Hepatocyte (in vitro differentiated cells): ENCODE data around the gene C4orf50. TPM values are rescaled to one million over a fixed set of nuclear protein-coding genes. Genes with fewer than 3 reads are reported as not detected.
A peak's percentile ranks its signal among the peaks of the same experiment; 100 is the strongest.
"Not testable (repeated sequence)": the region's sequence is repeated elsewhere in the genome, so short reads cannot be mapped to it uniquely, and the experiment has no call there.

Experiments used
- DNase-seq: peaks from one replicate; pipeline ENCODE4 v3.0.0-alpha.2; 2016; ENCODE audit warnings: low spot score
- H2AFZ ChIP-seq: fragments of 200-600 bp; sonication (generic); 2 replicates; pipeline ENCODE4 v1.6.0; 2016; ENCODE audit warnings: antibody characterized with exemption, mild to moderate bottlenecking
- H3K27ac ChIP-seq: fragments of 200-600 bp; sonication (generic); 2 replicates; pipeline ENCODE4 v1.5.1; 2016; ENCODE audit warnings: mild to moderate bottlenecking
- H3K27me3 ChIP-seq: fragments of 200-600 bp; sonication (generic); 2 replicates; pipeline ENCODE4 v1.6.1; 2016
- H3K36me3 ChIP-seq: fragments of 200-600 bp; sonication (generic); replicated peaks from 2 replicates; pipeline ENCODE4 v1.5.1; 2016; ENCODE audit warnings: low read depth; ENCODE audit not compliant: insufficient read depth
- H3K4me1 ChIP-seq: fragments of 200-600 bp; sonication (generic); 2 replicates; pipeline ENCODE4 v1.5.1; 2016; ENCODE audit warnings: mild to moderate bottlenecking, moderate library complexity; ENCODE audit not compliant: insufficient read depth
- H3K4me2 ChIP-seq: fragments of 200-600 bp; sonication (generic); 2 replicates; pipeline ENCODE4 v1.6.0; 2016
- H3K4me3 ChIP-seq: fragments of 200-600 bp; sonication (generic); 2 replicates; pipeline ENCODE4 v1.5.1; 2016; ENCODE audit warnings: mild to moderate bottlenecking
- H3K79me2 ChIP-seq: fragments of 200-600 bp; sonication (generic); 2 replicates; pipeline ENCODE4 v1.6.0; 2017; ENCODE audit warnings: mild to moderate bottlenecking
- H3K9me2 ChIP-seq: fragments of 200-600 bp; sonication (generic); replicated peaks from 2 replicates; pipeline ENCODE4 v1.6.0; 2017; ENCODE audit warnings: mild to moderate bottlenecking; ENCODE audit not compliant: insufficient read depth
- H3K9me3 ChIP-seq: fragments of 200-600 bp; sonication (generic); 2 replicates; pipeline ENCODE4 v1.5.1; 2016; ENCODE audit warnings: low read depth, mild to moderate bottlenecking
- H4K20me1 ChIP-seq: fragments of 200-600 bp; sonication (generic); 2 replicates; pipeline ENCODE4 v1.6.0; 2016; ENCODE audit warnings: mild to moderate bottlenecking; ENCODE audit not compliant: insufficient read depth, poor library complexity, severe bottlenecking
- EZH2 ChIP-seq: fragments of 200-600 bp; sonication (generic); IDR thresholded peaks from 2 replicates; pipeline ENCODE4 v1.6.1; 2016; ENCODE audit warnings: antibody characterized with exemption, mild to moderate bottlenecking, borderline replicate concordance
- EZH2phosphoT487 ChIP-seq: fragments of 200-600 bp; sonication (generic); IDR thresholded peaks from one replicate; pipeline ENCODE4 v1.6.1; 2018; ENCODE audit warnings: antibody characterized with exemption, mild to moderate bottlenecking, low read depth, moderate library complexity; ENCODE audit not compliant: unreplicated experiment, severe bottlenecking
- WGBS: methylation state at CpG from one replicate; pipeline ENCODE4 v1.1.6; 2016; ENCODE audit warnings: low lambda C conversion rate; ENCODE audit errors: missing lambda C conversion rate; 5-methylcytosine and 5-hydroxymethylcytosine counted together
- polyA plus RNA-seq: library from polyadenylated mRNA; unstranded; fragments of >200 nt; fragmentation: Nextera tagmentation; extraction: Ambion mirVana; gene quantifications from 2 replicates; pipeline ENCODE4 v1.2.1, GENCODE V29; 2016
- total RNA-seq: library from RNA; depleted of rRNA; stranded (reverse); fragments of >200 nt; gene quantifications from 2 replicates; pipeline ENCODE4 v1.2.3, GENCODE V29; 2014
- TF ChIP-seq, protein P1 (sequence below): fragments of 200-600 bp; sonication (generic); IDR thresholded peaks from 2 replicates; pipeline ENCODE4 v1.5.1; 2016; ENCODE audit warnings: antibody characterized with exemption, mild to moderate bottlenecking; ENCODE audit not compliant: poor library complexity

The C4orf50 gene
- total and polyA plus RNA-seq, 2 experiments from 2014 or later, result not detected

DNA sequence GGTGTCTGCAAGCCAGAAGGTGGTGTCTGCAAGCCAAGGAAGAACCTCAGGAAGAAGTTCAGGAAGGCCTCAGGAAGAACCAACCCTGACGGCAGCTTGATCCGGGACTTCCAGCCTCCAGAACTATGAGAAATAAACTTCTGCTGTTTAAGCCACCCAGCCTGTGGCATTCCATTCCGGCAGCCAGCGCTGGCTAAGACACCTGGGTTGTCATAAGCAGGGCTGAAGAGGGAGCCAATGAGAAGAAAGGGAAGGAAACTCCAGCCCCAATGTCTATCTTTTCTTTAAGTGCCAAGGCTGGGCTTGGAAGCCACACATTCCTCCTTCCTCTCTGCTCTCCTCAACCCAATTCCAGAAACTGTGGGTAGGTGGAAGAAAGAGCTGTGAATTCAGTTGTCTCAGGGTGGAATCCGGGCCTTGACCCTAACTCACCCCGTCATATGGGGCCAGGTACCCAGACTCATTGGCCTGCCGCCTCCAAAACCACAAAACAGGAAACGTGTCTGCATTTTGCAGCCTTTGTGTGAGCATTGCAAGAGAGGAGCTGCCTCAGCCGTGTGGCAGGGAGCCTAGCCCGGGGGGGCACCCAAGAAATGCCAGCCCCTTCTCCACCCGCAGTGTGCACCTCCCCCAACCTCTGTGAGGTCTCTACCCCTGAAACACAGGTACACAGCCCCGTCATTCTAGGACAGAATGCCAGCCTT, 152.2 kb downstream of the C4orf50 start:
- Histone ChIP-seq H3K79me2 (no peaks in the 10 kb centered on the region), H2AFZ (no peak overlapping the region), H3K9me3 (no peaks in the 10 kb centered on the region), H3K4me2 (no peak overlapping the region), H4K20me1 (no peaks in the 10 kb centered on the region), H3K27me3 (no peaks in the 10 kb centered on the region), H3K9me2 (no peaks in the 10 kb centered on the region), H3K4me1 (no peaks in the 10 kb centered on the region), H3K36me3 (no peaks in the 10 kb centered on the region), H3K27ac (no peak overlapping the region), H3K4me3 (no peak overlapping the region)
- TF ChIP-seq EZH2, result no peak
- no peak for TF ChIP-seq EZH2phosphoT487
- TF ChIP-seq, protein P1, sequence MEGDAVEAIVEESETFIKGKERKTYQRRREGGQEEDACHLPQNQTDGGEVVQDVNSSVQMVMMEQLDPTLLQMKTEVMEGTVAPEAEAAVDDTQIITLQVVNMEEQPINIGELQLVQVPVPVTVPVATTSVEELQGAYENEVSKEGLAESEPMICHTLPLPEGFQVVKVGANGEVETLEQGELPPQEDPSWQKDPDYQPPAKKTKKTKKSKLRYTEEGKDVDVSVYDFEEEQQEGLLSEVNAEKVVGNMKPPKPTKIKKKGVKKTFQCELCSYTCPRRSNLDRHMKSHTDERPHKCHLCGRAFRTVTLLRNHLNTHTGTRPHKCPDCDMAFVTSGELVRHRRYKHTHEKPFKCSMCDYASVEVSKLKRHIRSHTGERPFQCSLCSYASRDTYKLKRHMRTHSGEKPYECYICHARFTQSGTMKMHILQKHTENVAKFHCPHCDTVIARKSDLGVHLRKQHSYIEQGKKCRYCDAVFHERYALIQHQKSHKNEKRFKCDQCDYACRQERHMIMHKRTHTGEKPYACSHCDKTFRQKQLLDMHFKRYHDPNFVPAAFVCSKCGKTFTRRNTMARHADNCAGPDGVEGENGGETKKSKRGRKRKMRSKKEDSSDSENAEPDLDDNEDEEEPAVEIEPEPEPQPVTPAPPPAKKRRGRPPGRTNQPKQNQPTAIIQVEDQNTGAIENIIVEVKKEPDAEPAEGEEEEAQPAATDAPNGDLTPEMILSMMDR, result no peak
- DNase-seq, result no peak
- WGBS, result 88% methylated on average over 12 of the region's 12 CpGs

DNA sequence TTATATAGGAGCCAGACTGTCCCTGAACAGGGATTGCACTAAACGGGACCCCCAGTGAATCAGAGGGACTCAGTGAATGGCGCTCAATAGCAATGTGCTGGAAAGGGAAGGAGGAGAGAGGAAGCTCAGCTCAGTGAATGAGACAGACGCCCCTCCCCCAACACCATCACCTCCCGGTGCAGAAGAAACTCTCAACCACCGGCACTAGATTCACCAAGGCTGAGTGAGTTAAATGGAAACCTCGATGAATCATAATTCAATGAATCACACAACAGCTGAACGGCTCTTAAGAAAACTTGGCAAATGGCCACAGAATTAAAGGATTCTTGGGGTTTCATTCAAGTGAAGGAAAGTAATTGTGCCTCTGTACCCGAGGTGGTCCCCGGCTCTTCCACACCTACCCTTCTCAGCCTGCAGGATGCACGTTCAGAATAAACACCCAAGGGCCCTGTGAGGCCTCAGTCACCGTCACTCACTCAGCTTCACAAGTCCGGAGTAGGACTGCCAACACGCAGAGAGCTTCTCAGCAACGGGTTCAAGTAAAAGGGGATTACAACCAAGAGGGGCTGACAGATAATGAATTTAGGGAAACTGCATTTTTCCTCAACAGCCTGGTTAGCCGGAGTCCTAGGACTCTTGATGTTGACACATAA, 154.6 kb downstream of the C4orf50 start:
- Histone ChIP-seq H4K20me1 (no peaks in the 10 kb centered on the region), H2AFZ (no peak overlapping the region), H3K36me3 (no peaks in the 10 kb centered on the region), H3K4me2 (no peak overlapping the region), H3K4me3 (no peak overlapping the region), H3K9me3 (no peaks in the 10 kb centered on the region), H3K4me1 (no peaks in the 10 kb centered on the region), H3K9me2 (no peaks in the 10 kb centered on the region), H3K27ac (no peak overlapping the region), H3K79me2 (no peaks in the 10 kb centered on the region), H3K27me3 (no peaks in the 10 kb centered on the region)
- peak; percentile 35 for DNase-seq
- TF ChIP-seq EZH2phosphoT487, result no peak
- 75% methylated on average over 15 of the region's 15 CpGs for WGBS

- no peak overlapping the region for H3K4me2 ChIP-seq
- no peaks in the 10 kb centered on the region for H3K27me3 ChIP-seq
- H4K20me1 ChIP-seq, result no peaks in the 10 kb centered on the region
- no peak overlapping the region for H3K4me3 ChIP-seq
- H2AFZ ChIP-seq, result no peak overlapping the region
- no peaks in the 10 kb centered on the region for H3K36me3 ChIP-seq
- no peaks in the 10 kb centered on the region for H3K4me1 ChIP-seq
- no peaks in the 10 kb centered on the region for H3K79me2 ChIP-seq
- no peak for DNase-seq
- H3K9me3 ChIP-seq, result no peaks in the 10 kb centered on the region
- no peak for TF ChIP-seq EZH2
- TF ChIP-seq EZH2phosphoT487, result no peak
- TF ChIP-seq, protein P1, result no peak
- no peaks in the 10 kb centered on the region for H3K9me2 ChIP-seq
- H3K27ac ChIP-seq, result no peak overlapping the region
- 93% methylated on average over 16 of the region's 16 CpGs for WGBS
These were observed 160.0 kb downstream of the C4orf50 start for GRCh38 chr4:5858020-5858769.

- Histone ChIP-seq H3K4me2 (no peak overlapping the region), H3K27ac (no peak overlapping the region), H2AFZ (no peak overlapping the region), H3K9me2 (no peaks in the 10 kb centered on the region), H4K20me1 (no peaks in the 10 kb centered on the region), H3K9me3 (no peaks in the 10 kb centered on the region), H3K36me3 (no peaks in the 10 kb centered on the region), H3K27me3 (no peaks in the 10 kb centered on the region), H3K4me1 (no peaks in the 10 kb centered on the region), H3K79me2 (no peaks in the 10 kb centered on the region), H3K4me3 (no peak overlapping the region)
- 96% methylated on average over 2 of the region's 2 CpGs for WGBS
- no peak for DNase-seq
- TF ChIP-seq EZH2 (no peak), EZH2phosphoT487 (no peak)
- TF ChIP-seq, protein P1, result no peak
These were observed 161.0 kb downstream of the C4orf50 start for GRCh38 chr4:5857199-5857598.

GRCh38 chr4:5856362-5856761, 161.9 kb downstream of the C4orf50 start:
- H2AFZ ChIP-seq, H3K79me2 ChIP-seq, H3K27ac ChIP-seq, H3K4me3 ChIP-seq, H3K9me3 ChIP-seq, DNase-seq, H3K4me1 ChIP-seq, H3K36me3 ChIP-seq, H3K9me2 ChIP-seq, H3K4me2 ChIP-seq, H3K27me3 ChIP-seq, H4K20me1 ChIP-seq: not testable (repeated sequence)
- WGBS, result 97% methylated on average over 3 of the region's 3 CpGs
